NCI-H524 (cell line): ENCODE data around the gene KCNQ5.
"Not testable (repeated sequence)": the region's sequence is repeated elsewhere in the genome, so short reads cannot be mapped to it uniquely, and the experiment has no call there.

Experiments used
- DNase-seq, 2 experiments: peaks; one replicate each; lab custom pipeline; 2025; lab: John Stamatoyannopoulos, UW

KCNQ5 gene

DNA sequence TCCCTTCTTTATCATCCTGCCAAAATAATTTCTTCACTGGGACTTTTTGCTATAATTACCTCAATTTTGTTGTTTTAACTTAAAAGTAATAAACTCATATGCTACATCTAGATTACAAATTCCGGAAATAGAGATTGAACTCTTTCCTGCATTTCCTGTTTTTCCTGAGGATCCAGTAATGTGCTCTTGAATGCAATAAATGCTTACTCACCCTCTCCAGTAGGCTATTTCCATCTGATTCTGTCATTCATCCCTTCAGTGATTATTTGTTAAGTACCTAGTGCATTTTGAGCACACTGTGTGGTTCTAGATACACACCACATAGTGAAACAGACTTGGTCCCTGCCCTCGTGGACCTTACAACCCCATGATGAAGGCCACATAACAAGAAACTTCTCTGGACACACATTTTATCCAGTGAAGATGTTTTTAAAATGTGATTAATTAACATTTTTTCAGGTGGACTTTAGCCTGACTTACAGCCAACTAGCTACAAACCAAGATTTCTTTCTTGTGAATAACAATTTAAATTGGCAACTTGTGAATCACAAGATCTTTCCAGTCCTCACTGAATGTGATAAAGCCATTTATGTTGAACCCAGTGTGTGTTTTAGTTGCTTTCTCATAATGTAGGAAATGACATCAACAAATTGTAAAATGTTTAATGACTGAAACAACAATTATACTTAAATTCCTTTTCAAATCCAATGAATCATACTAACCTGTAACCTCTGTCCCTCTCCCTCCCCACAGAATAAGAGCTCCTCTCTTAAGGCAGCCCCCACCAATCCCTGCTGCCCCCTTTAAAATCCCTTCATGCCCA lies 331.2 kb downstream of the KCNQ5 start:
- no peak for DNase-seq

DNA sequence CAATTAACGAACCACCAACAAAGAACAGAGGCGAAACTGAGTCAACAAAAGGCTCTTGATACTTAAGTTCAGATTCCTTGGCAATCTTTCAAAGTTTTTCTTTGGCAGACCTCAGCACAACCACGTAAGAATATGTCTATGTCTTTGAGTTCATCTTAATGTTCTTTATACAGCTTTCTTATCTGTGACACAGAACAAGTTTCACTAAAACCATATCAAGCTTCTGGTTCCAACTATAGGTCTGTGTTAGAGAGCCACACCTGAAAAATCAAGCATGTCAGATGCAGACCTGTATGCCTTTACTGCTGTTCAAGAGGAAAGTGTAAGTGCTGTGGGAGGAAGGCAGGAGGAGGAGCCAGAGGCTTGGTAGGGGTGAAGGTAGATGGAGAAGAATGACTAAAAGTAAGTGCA lies 332.1 kb downstream of the KCNQ5 start:
- DNase-seq, result no peak

GRCh38 chr6:72954716-72955115 lies 332.9 kb downstream of the KCNQ5 start:
- DNase-seq, result no peak

DNA sequence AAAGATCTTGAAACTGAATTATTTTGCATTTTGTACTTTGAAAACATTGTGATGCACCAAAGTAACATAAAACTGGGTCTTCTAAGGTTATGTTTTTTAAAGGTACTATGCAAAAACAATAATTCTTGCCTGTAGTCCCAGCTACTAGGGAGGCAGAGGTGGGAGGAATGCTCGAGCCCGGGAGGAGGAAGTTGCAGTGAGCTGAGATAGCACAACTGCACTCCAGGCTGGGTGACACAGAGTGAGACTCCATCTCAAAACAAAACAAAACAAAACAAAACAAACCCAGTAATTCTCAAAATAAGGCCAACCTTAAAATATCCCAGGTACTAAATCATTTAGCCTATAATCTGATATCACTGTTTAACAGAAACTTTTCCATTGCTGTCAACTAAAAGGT lies 333.8 kb downstream of the KCNQ5 start:
- no peak for DNase-seq

DNA sequence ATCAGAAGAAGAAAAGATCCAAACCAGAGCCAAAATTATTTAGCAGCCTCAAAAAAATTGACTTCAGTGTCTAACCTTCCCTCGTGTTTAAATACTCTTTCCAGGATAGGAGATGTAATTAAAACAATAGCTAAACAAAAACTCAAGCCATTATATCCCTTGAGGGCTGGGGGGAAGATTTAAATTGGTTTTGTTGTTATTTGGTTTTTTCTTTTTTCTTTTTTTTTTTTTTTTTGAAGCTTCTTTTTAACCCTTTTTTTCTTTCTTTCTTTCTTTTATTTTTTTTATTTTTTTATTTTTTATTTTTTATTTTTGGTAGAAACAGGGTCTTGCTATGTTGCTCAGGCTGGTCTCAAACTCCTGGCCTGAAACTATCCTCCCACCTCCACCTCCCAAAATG lies 334.4 kb downstream of the KCNQ5 start:
- no peak for DNase-seq

DNA sequence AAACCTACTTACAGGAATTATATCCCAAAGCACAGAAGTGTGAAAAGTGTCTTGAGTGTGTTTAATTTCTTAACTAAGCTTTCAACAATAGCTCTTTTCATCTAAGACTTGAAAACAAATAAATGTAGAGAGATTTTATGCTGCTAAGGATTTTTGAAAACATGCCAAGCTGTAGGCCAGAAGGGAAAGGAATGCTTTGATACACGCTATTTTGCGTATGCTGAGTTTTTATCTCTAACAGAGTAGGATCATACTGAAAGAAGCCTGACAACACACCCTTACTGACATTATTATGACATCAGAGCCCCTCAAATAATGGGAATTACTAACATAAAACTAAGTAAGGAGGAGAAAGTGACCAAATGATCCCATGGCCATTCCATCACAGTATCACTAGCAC lies 338.0 kb downstream of the KCNQ5 start:
- DNase-seq, result no peak

- DNase-seq, result no peak
Measured at GRCh38 chr6:72963946-72964345, 342.1 kb downstream of the KCNQ5 start.

GRCh38 chr6:72966628-72967280 lies 344.9 kb downstream of the KCNQ5 start:
- no peak for DNase-seq

DNA sequence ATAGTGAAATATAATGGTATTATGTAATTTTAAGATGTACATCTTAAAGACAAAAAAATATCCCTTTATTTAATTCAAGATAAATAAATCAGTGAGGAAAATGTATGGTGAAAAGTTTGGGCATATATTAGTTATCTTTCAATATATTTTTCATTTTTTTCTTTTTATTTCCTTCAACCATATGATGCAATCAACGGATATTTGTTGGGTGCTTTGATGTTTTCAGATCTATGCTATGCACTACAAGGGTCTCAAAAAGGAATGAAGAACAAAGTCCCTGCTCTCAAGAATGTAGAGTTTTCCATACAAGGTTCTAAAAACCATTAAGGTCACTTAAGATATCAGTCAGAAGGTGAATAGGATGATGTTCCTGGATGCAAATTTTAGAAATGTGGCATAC lies 345.5 kb downstream of the KCNQ5 start:
- DNase-seq, result no peak

DNA sequence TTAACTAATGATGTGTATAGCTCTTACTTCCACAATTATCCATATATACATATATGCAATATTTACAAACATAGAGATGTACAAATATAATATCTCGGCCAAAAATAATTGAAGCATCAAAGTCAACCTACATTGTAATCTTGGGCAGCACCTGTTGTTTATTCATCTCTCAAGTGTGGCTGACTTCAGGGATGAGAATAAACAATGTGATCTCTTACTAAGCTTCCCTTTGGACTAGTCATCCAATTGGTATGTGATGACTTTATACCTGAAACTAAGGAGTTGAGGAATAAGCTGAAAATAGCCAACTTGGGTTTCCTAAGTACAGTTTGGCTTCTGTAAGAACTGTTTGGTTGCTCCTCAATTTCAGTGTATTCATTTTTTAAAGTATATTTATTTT lies 346.8 kb downstream of the KCNQ5 start:
- DNase-seq, result no peak

GRCh38 chr6:72969666-72970065 lies 347.8 kb downstream of the KCNQ5 start:
- no peak for DNase-seq

DNA sequence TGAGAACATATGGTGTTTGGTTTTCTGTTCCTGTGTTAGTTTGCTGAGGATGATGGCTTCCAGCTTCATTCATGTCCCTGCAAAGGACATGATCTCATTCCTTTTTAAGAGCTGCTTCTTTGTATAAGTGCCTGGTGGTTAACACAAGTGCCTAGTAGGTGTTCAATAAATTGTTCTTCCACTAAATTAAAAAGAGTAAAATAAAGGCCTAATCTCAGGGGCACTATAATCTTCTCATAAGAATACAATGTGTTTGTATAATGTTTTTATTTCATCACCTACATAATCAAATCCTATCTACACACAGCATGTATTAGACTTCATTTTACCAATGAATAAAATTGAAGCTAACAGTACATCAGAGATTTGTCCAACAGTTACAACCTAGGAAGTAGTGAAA lies 350.7 kb downstream of the KCNQ5 start:
- peak in 1 of 2 experiments; percentile 79 for DNase-seq

DNA sequence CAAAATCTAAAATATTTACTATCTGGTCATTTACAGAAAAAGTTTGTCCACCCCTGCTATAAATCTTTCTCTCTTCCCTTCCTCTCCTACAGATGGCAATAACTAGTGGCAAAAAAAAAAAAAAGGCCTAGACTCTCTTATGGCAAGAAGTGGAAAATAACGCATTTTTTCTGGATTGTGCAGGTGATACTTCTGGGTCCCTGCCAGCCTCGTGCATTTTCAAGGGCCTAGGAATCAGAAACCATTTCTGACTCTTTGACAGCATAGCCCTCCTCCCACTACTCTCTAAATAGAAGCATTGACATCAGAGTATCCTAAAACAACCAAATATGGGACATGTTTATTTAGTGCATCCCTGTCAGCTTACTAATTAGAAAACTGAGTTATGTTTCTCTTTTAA lies 352.4 kb downstream of the KCNQ5 start:
- DNase-seq, result peak; percentile 10 to 57

DNA sequence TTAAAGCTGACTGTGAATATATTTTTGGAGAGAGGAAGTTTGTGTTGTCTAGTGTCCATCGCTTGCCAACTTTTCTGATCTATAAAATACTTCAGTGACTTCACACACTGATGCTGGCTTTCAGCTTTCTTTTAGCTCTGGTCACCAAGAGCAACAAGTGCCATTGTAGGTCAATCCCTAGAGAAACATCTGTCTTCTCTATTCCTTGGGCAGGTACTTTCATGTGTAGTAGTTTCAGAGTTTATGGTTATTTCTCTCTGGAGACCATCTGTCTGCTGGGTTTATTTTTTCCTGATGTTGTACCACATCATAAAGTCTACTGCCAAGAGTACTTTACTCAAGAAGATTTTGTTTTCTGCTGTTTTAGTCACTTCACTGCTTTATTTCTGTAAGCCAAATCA lies 353.5 kb downstream of the KCNQ5 start:
- DNase-seq, result peak in 1 of 2 experiments; percentile 24

DNA sequence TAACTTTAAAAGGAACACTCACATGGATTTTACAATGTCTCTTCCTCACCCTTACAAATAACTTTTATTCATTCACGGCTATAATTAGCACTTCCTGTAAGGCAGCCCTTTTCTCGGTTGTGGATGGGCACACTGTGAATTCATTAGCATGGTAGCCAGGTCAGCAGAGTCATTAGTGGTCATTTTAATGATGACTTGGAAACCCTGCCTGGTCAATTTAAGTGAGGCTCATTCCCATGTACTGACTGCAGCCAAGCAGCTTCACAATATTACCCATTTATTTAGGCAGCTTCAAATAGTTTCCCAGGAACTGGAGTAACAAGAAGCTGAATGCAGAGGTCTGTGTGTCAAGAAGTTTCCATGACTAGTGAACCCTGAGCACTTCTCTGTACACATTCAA lies 354.6 kb downstream of the KCNQ5 start:
- no peak for DNase-seq

DNA sequence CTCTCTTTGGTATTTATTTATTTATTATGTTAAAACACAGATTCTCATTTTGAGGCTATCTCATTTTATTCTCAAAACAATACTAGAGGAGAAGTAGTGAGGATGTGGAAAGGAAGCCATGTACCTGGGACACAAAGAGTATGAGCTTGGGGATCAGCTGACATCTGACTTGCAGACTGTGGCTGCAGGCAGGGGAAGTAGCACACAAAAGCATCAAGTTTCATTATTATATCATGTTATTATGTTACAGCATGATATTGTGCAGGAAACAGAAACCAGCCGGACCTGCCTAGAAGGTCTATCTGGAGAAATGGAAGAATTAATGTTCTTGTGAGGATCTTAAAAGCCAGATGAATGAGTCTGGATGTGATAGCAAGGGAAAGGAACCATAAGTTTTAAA lies 355.2 kb downstream of the KCNQ5 start:
- DNase-seq, result no peak

DNA sequence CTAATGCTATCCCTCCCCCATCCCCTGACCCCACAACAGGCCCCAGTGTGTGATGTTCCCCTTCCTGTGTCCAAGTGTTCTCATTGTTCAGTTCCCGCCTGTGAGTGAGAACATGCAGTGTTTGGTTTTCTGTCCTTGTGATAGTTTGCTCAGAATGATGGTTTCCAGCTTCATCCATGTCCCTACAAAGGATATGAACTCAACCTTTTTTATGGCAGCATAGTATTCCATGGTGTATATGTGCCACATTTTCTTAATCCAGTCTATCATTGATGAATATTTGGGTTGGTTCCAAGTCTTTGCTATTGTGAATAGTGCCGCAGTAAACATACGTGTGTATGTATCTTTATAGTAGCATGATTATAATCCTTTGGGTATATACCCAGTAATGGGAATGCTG lies 356.9 kb downstream of the KCNQ5 start:
- not testable (repeated sequence) for DNase-seq

GRCh38 chr6:72984189-72984831 lies 362.4 kb downstream of the KCNQ5 start:
- not testable (repeated sequence) for DNase-seq

- no peak for DNase-seq
Measured at GRCh38 chr6:72984981-72985665, 363.3 kb downstream of the KCNQ5 start.

- DNase-seq, result no peak
Measured at GRCh38 chr6:72987301-72987700, 365.4 kb downstream of the KCNQ5 start.

DNA sequence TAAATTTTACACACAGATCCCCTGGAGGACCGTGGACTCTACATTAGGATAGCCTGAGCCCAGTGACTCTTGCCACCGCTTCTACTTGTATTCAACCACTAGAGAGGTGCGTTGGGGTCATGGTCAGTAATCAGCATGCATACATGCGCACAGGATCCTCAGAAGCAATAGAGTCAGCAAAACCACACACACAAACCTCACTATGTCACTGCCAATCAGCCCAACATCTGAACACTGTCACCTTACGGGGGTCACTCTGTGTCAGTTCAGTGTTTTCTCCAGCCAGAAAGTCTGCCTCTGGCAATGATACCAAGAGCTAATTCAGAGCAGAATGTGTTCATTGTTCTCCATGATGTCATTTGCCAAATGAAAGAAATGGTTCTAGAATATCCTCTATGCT lies 378.1 kb downstream of the KCNQ5 start:
- no peak for DNase-seq

- no peak for DNase-seq
Measured at GRCh38 chr6:73000460-73000859, 378.6 kb downstream of the KCNQ5 start.

GRCh38 chr6:73002588-73002987 lies 380.7 kb downstream of the KCNQ5 start:
- DNase-seq, result no peak
